Measurements from ENCODE around the gene AP2A1. TPM values are rescaled to one million over a fixed set of nuclear protein-coding genes. Genes with fewer than 3 reads are reported as not detected.

Gene AP2A1
- total RNA-seq, 1 experiment from 2014 or later = 119 TPM

DNA sequence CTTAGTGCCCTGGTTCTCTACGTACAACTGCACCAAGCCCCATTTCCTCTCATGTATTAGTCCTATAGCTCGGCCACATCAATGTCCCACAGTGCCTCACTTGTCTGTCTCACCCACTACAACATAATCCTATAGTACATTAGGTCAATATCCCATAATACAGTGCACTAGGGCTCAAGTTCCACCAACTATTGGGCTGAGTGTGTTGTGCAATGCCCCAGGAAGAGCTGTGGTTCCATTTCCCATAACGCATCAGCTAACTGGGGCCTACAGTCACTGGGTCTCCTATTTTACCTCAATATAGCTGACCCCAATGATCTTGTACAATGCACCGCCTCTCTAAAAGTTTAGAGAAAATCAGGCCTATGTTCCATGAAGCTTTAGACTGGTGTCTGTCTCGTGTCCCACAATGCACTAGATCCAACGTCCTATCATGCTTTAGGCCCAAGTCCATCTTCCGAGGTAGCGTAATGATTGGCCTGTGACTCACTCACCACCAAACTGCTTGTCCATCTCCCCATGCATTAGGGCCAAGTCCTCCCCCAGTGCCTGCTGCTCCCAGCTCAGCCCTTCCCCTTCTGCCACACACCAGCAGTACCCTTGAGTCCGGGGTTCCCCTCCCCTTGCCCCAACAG is 25.5 kb upstream of the AP2A1 start:
- ChIA-PET CTCF (interaction anchor here (1.6 kb wide), 1 partner anchor 24 kb away, joined by 4 read pairs; no protein-coding TSS in a partner anchor), POLR2A (interaction anchor here (0.6 kb wide), 1 partner anchor 491 kb away, joined by 4 read pairs; no protein-coding TSS in a partner anchor)
- no peaks in the 10 kb centered on the region for H3K4me1 Mint-ChIP-seq

DNA sequence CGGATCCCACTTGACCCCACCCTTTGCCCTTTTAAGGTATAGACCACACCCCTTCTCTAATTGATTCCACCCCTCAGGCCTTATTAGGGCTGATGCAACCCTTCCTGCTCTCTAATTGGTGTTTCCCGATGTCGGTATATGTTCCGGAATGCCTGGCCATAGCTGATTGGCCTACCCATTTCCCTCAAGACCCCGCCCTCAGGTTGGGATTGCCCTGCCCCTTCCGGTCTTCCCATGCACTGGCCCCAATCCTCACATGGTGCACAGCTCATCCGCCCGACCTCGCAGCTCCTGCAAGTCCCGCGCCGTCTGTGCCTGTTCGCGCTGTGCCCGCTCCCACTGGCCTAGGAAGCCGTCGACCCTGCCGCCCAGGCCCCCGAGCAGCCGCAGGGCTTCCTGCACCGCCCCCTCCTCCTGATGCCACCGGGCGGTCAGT is 21.8 kb upstream of the AP2A1 start:
- POLR2A ChIA-PET = no interaction called here
- Mint-ChIP-seq H3K4me3 (no peak overlapping the region), H3K9me3 (peaks cover 7% of the 10 kb centered on the region; the same call in 1 of the 2 replicates), H3K36me3 (no peaks in the 10 kb centered on the region), H3K27me3 (ENCODE audit: low read depth) (peaks cover 20% of the 10 kb centered on the region), H3K27ac (no peak overlapping the region), H3K4me1 (0 out of 2 replicates have a peak, but pooled peaks cover 2% of the 10 kb centered on the region)
- CTCF ChIA-PET = interaction anchor here (0.6 to 1.9 kb wide), 5 partner anchors 17 to 64 kb away, joined by 3 to 11 read pairs (median 3); partner anchors contain the start of gene AP2A1
- peak; percentile 43 for ATAC-seq
- TF ChIP-seq SP1 (CRISPR knock-in tag; conservative IDR thresholded peaks at IDR 0.05) = peak; percentile 37; the same call in 1 of the 2 replicates
- no peak for TF ChIP-seq NFATC4 (CRISPR knock-in tag; IDR thresholded peaks at IDR 0.05)
- no peak for TF ChIP-seq TP53 (CRISPR knock-in tag; IDR thresholded peaks at IDR 0.05)
- TF ChIP-seq, protein P1, sequence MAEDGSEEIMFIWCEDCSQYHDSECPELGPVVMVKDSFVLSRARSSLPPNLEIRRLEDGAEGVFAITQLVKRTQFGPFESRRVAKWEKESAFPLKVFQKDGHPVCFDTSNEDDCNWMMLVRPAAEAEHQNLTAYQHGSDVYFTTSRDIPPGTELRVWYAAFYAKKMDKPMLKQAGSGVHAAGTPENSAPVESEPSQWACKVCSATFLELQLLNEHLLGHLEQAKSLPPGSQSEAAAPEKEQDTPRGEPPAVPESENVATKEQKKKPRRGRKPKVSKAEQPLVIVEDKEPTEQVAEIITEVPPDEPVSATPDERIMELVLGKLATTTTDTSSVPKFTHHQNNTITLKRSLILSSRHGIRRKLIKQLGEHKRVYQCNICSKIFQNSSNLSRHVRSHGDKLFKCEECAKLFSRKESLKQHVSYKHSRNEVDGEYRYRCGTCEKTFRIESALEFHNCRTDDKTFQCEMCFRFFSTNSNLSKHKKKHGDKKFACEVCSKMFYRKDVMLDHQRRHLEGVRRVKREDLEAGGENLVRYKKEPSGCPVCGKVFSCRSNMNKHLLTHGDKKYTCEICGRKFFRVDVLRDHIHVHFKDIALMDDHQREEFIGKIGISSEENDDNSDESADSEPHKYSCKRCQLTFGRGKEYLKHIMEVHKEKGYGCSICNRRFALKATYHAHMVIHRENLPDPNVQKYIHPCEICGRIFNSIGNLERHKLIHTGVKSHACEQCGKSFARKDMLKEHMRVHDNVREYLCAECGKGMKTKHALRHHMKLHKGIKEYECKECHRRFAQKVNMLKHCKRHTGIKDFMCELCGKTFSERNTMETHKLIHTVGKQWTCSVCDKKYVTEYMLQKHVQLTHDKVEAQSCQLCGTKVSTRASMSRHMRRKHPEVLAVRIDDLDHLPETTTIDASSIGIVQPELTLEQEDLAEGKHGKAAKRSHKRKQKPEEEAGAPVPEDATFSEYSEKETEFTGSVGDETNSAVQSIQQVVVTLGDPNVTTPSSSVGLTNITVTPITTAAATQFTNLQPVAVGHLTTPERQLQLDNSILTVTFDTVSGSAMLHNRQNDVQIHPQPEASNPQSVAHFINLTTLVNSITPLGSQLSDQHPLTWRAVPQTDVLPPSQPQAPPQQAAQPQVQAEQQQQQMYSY (CRISPR knock-in tag; IDR thresholded peaks at IDR 0.05) = 0 out of 2 replicates have a peak, but pooled peaks have one; percentile 31
- TF ChIP-seq, protein P2, sequence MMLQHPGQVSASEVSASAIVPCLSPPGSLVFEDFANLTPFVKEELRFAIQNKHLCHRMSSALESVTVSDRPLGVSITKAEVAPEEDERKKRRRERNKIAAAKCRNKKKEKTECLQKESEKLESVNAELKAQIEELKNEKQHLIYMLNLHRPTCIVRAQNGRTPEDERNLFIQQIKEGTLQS (CRISPR knock-in tag; conservative IDR thresholded peaks at IDR 0.05) = no peak
- peak; percentile 67 for TF ChIP-seq NFYB (CRISPR knock-in tag; conservative IDR thresholded peaks at IDR 0.05; ENCODE audit: low read depth)
- no peak for TF ChIP-seq FOXP1 (CRISPR knock-in tag; IDR thresholded peaks at IDR 0.05; ENCODE audit: borderline replicate concordance)
- no peak for TF ChIP-seq ETV6 (CRISPR knock-in tag; IDR thresholded peaks at IDR 0.05)
- DNase-seq (ENCODE audit: low spot score) = peak; percentile 75

More for the DNA sequence above, 25.5 kb upstream of the AP2A1 start:
- peaks cover 7% of the 10 kb centered on the region; the same call in 1 of the 2 replicates for H3K9me3 Mint-ChIP-seq
- ATAC-seq (no peak), DNase-seq (ENCODE audit: low spot score) (no peak)
- H3K36me3 Mint-ChIP-seq = no peaks in the 10 kb centered on the region
- no peak overlapping the region for H3K4me3 Mint-ChIP-seq
- TF ChIP-seq, protein P3, sequence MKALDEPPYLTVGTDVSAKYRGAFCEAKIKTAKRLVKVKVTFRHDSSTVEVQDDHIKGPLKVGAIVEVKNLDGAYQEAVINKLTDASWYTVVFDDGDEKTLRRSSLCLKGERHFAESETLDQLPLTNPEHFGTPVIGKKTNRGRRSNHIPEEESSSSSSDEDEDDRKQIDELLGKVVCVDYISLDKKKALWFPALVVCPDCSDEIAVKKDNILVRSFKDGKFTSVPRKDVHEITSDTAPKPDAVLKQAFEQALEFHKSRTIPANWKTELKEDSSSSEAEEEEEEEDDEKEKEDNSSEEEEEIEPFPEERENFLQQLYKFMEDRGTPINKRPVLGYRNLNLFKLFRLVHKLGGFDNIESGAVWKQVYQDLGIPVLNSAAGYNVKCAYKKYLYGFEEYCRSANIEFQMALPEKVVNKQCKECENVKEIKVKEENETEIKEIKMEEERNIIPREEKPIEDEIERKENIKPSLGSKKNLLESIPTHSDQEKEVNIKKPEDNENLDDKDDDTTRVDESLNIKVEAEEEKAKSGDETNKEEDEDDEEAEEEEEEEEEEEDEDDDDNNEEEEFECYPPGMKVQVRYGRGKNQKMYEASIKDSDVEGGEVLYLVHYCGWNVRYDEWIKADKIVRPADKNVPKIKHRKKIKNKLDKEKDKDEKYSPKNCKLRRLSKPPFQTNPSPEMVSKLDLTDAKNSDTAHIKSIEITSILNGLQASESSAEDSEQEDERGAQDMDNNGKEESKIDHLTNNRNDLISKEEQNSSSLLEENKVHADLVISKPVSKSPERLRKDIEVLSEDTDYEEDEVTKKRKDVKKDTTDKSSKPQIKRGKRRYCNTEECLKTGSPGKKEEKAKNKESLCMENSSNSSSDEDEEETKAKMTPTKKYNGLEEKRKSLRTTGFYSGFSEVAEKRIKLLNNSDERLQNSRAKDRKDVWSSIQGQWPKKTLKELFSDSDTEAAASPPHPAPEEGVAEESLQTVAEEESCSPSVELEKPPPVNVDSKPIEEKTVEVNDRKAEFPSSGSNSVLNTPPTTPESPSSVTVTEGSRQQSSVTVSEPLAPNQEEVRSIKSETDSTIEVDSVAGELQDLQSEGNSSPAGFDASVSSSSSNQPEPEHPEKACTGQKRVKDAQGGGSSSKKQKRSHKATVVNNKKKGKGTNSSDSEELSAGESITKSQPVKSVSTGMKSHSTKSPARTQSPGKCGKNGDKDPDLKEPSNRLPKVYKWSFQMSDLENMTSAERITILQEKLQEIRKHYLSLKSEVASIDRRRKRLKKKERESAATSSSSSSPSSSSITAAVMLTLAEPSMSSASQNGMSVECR (CRISPR knock-in tag; IDR thresholded peaks at IDR 0.05; ENCODE audit: borderline replicate concordance) = no peak
- no peak for TF ChIP-seq SMAD4 (CRISPR knock-in tag; IDR thresholded peaks at IDR 0.05)
- TF ChIP-seq ZNF232 (CRISPR knock-in tag; IDR thresholded peaks at IDR 0.05) = no peak
- TF ChIP-seq ZNF423 (CRISPR knock-in tag; IDR thresholded peaks at IDR 0.05) = no peak
- no peak for TF ChIP-seq TP53 (CRISPR knock-in tag; IDR thresholded peaks at IDR 0.05)
- TF ChIP-seq SOX15 (CRISPR knock-in tag; IDR thresholded peaks at IDR 0.05) = no peak
- TF ChIP-seq, protein P4, sequence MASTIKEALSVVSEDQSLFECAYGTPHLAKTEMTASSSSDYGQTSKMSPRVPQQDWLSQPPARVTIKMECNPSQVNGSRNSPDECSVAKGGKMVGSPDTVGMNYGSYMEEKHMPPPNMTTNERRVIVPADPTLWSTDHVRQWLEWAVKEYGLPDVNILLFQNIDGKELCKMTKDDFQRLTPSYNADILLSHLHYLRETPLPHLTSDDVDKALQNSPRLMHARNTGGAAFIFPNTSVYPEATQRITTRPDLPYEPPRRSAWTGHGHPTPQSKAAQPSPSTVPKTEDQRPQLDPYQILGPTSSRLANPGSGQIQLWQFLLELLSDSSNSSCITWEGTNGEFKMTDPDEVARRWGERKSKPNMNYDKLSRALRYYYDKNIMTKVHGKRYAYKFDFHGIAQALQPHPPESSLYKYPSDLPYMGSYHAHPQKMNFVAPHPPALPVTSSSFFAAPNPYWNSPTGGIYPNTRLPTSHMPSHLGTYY (CRISPR knock-in tag; IDR thresholded peaks at IDR 0.05) = no peak
- no peak overlapping the region for H3K27ac Mint-ChIP-seq
- H3K27me3 Mint-ChIP-seq (ENCODE audit: low read depth) = peaks cover 3% of the 10 kb centered on the region; the same call in 1 of the 2 replicates
